ENCODE measurements around the gene CAMK1D. TPM values are rescaled to one million over a fixed set of nuclear protein-coding genes. Genes with fewer than 3 reads are reported as not detected.

Gene CAMK1D
- polyA plus RNA-seq, 1 experiment = 1.1 TPM

GRCh38 chr10:12382157-12382548, 32.8 kb downstream of the CAMK1D start:
- POLR2A ChIA-PET = no interaction called here
- Histone ChIP-seq H3K36me3 (ENCODE audit: control insufficient read depth, insufficient read depth, low read length) (no peaks in the 10 kb centered on the region), H3K4me3 (ENCODE audit: low read depth, low read length) (no peak overlapping the region), H3K27me3 (ENCODE audit: control insufficient read depth, insufficient read depth, low read length) (no peaks in the 10 kb centered on the region)
- TF ChIP-seq CTCF (IDR thresholded peaks at IDR 0.05; ENCODE audit: insufficient read depth, low read depth, low read length) = no peak
- DNase-seq (ENCODE audit: low read depth) = no peak
- CTCF ChIA-PET = no interaction called here

GRCh38 chr10:12382956-12383531, 33.7 kb downstream of the CAMK1D start:
- Histone ChIP-seq H3K36me3 (ENCODE audit: control insufficient read depth, insufficient read depth, low read length) (no peaks in the 10 kb centered on the region), H3K4me3 (ENCODE audit: low read depth, low read length) (no peak overlapping the region), H3K27me3 (ENCODE audit: control insufficient read depth, insufficient read depth, low read length) (no peaks in the 10 kb centered on the region)
- no peak for DNase-seq (ENCODE audit: low read depth)
- TF ChIP-seq CTCF (IDR thresholded peaks at IDR 0.05; ENCODE audit: insufficient read depth, low read depth, low read length) = no peak
- POLR2A ChIA-PET = no interaction called here
- CTCF ChIA-PET = no interaction called here

GRCh38 chr10:12384906-12385305, 35.6 kb downstream of the CAMK1D start:
- ChIA-PET POLR2A (no interaction called here), CTCF (no interaction called here)
- H3K27me3 ChIP-seq (ENCODE audit: control insufficient read depth, insufficient read depth, low read length) = no peaks in the 10 kb centered on the region
- TF ChIP-seq CTCF (IDR thresholded peaks at IDR 0.05; ENCODE audit: insufficient read depth, low read depth, low read length) = no peak
- no peak for DNase-seq (ENCODE audit: low read depth)
- no peak overlapping the region for H3K4me3 ChIP-seq (ENCODE audit: low read depth, low read length)
- no peaks in the 10 kb centered on the region for H3K36me3 ChIP-seq (ENCODE audit: control insufficient read depth, insufficient read depth, low read length)

- Histone ChIP-seq H3K36me3 (ENCODE audit: control insufficient read depth, insufficient read depth, low read length) (no peaks in the 10 kb centered on the region), H3K4me3 (ENCODE audit: low read depth, low read length) (no peak overlapping the region), H3K27me3 (ENCODE audit: control insufficient read depth, insufficient read depth, low read length) (no peaks in the 10 kb centered on the region)
- no peak for DNase-seq (ENCODE audit: low read depth)
- ChIA-PET CTCF (no interaction called here), POLR2A (no interaction called here)
- TF ChIP-seq CTCF (IDR thresholded peaks at IDR 0.05; ENCODE audit: insufficient read depth, low read depth, low read length) = no peak
Observed at GRCh38 chr10:12387561-12388210, 38.3 kb downstream of the CAMK1D start.

GRCh38 chr10:12388671-12389070, 39.3 kb downstream of the CAMK1D start:
- ChIA-PET CTCF (no interaction called here), POLR2A (no interaction called here)
- no peak for TF ChIP-seq CTCF (IDR thresholded peaks at IDR 0.05; ENCODE audit: insufficient read depth, low read depth, low read length)
- DNase-seq (ENCODE audit: low read depth) = no peak
- no peak overlapping the region for H3K4me3 ChIP-seq (ENCODE audit: low read depth, low read length)
- no peaks in the 10 kb centered on the region for H3K36me3 ChIP-seq (ENCODE audit: control insufficient read depth, insufficient read depth, low read length)
- H3K27me3 ChIP-seq (ENCODE audit: control insufficient read depth, insufficient read depth, low read length) = no peaks in the 10 kb centered on the region
